Adipocyte (in vitro differentiated cells): ENCODE results near the gene NCBP2L.

Source experiments
- DNase-seq: peaks from one replicate; pipeline ENCODE4 v3.0.0-alpha.2; 2015; ENCODE audit warnings: low read depth
- H3K27me3 ChIP-seq: replicated peaks from 2 replicates; pipeline ENCODE4 v1.7.0; 2013; ENCODE audit warnings: mild to moderate bottlenecking, low read length, moderate library complexity; ENCODE audit not compliant: control insufficient read depth, insufficient read depth
- H3K36me3 ChIP-seq: 2 replicates; pipeline ENCODE4 v1.7.0; 2013; ENCODE audit warnings: low read length, mild to moderate bottlenecking, moderate library complexity; ENCODE audit not compliant: control insufficient read depth, insufficient read depth, severe bottlenecking
- H3K4me1 ChIP-seq: 2 replicates; pipeline ENCODE4 v1.7.0; 2013; ENCODE audit warnings: mild to moderate bottlenecking, low read length, moderate library complexity; ENCODE audit not compliant: control insufficient read depth, insufficient read depth
- H3K4me3 ChIP-seq: 2 replicates; pipeline ENCODE4 v1.7.0; 2013; ENCODE audit warnings: mild to moderate bottlenecking, low read length, moderate library complexity
- H3K9ac ChIP-seq: 2 replicates; pipeline ENCODE4 v1.7.0; 2013; ENCODE audit warnings: mild to moderate bottlenecking, low read length, moderate library complexity
- H3K9me3 ChIP-seq: 2 replicates; pipeline ENCODE4 v1.7.0; 2013; ENCODE audit warnings: mild to moderate bottlenecking, low read length, moderate library complexity; ENCODE audit not compliant: control insufficient read depth

NCBP2L gene

GRCh38 chrX:107840971-107841370 is 63.4 kb downstream of the NCBP2L start:
- Histone ChIP-seq H3K9me3 (no peaks in the 10 kb centered on the region), H3K4me3 (no peak overlapping the region), H3K27me3 (peaks cover 18% of the 10 kb centered on the region), H3K9ac (no peak overlapping the region), H3K36me3 (peaks cover 11% of the 10 kb centered on the region), H3K4me1 (peaks cover 10% of the 10 kb centered on the region)
- DNase-seq: no peak

- no peak for DNase-seq
- H3K36me3 ChIP-seq: peaks cover 11% of the 10 kb centered on the region
- peaks cover 21% of the 10 kb centered on the region for H3K27me3 ChIP-seq
- peaks cover 10% of the 10 kb centered on the region for H3K4me1 ChIP-seq
- no peak overlapping the region for H3K4me3 ChIP-seq
- H3K9ac ChIP-seq: no peak overlapping the region
- H3K9me3 ChIP-seq: no peaks in the 10 kb centered on the region
Observed at GRCh38 chrX:107842715-107843400, 65.3 kb downstream of the NCBP2L start.
